Hepatocyte (in vitro differentiated cells): ENCODE results near the gene CHRNB1. TPM values are rescaled to one million over a fixed set of nuclear protein-coding genes. Genes with fewer than 3 reads are reported as not detected.

Experiments used
- DNase-seq: peaks from one replicate; pipeline ENCODE4 v3.0.0-alpha.2; 2016; ENCODE audit warnings: low spot score
- H2AFZ ChIP-seq: fragments of 200-600 bp; sonication (generic); 2 replicates; pipeline ENCODE4 v1.6.0; 2016; ENCODE audit warnings: antibody characterized with exemption, mild to moderate bottlenecking
- H3K27ac ChIP-seq: fragments of 200-600 bp; sonication (generic); 2 replicates; pipeline ENCODE4 v1.5.1; 2016; ENCODE audit warnings: mild to moderate bottlenecking
- H3K27me3 ChIP-seq: fragments of 200-600 bp; sonication (generic); 2 replicates; pipeline ENCODE4 v1.6.1; 2016
- H3K36me3 ChIP-seq: fragments of 200-600 bp; sonication (generic); replicated peaks from 2 replicates; pipeline ENCODE4 v1.5.1; 2016; ENCODE audit warnings: low read depth; ENCODE audit not compliant: insufficient read depth
- H3K4me1 ChIP-seq: fragments of 200-600 bp; sonication (generic); 2 replicates; pipeline ENCODE4 v1.5.1; 2016; ENCODE audit warnings: mild to moderate bottlenecking, moderate library complexity; ENCODE audit not compliant: insufficient read depth
- H3K4me2 ChIP-seq: fragments of 200-600 bp; sonication (generic); 2 replicates; pipeline ENCODE4 v1.6.0; 2016
- H3K4me3 ChIP-seq: fragments of 200-600 bp; sonication (generic); 2 replicates; pipeline ENCODE4 v1.5.1; 2016; ENCODE audit warnings: mild to moderate bottlenecking
- H3K79me2 ChIP-seq: fragments of 200-600 bp; sonication (generic); 2 replicates; pipeline ENCODE4 v1.6.0; 2017; ENCODE audit warnings: mild to moderate bottlenecking
- H3K9me2 ChIP-seq: fragments of 200-600 bp; sonication (generic); replicated peaks from 2 replicates; pipeline ENCODE4 v1.6.0; 2017; ENCODE audit warnings: mild to moderate bottlenecking; ENCODE audit not compliant: insufficient read depth
- H3K9me3 ChIP-seq: fragments of 200-600 bp; sonication (generic); 2 replicates; pipeline ENCODE4 v1.5.1; 2016; ENCODE audit warnings: low read depth, mild to moderate bottlenecking
- H4K20me1 ChIP-seq: fragments of 200-600 bp; sonication (generic); 2 replicates; pipeline ENCODE4 v1.6.0; 2016; ENCODE audit warnings: mild to moderate bottlenecking; ENCODE audit not compliant: insufficient read depth, poor library complexity, severe bottlenecking
- CTCF ChIP-seq: fragments of 200-600 bp; sonication (generic); IDR thresholded peaks from 2 replicates; pipeline ENCODE4 v1.5.1; 2016; ENCODE audit warnings: antibody characterized with exemption, mild to moderate bottlenecking; ENCODE audit not compliant: poor library complexity
- EZH2 ChIP-seq: fragments of 200-600 bp; sonication (generic); IDR thresholded peaks from 2 replicates; pipeline ENCODE4 v1.6.1; 2016; ENCODE audit warnings: antibody characterized with exemption, mild to moderate bottlenecking, borderline replicate concordance
- EZH2phosphoT487 ChIP-seq: fragments of 200-600 bp; sonication (generic); IDR thresholded peaks from one replicate; pipeline ENCODE4 v1.6.1; 2018; ENCODE audit warnings: antibody characterized with exemption, mild to moderate bottlenecking, low read depth, moderate library complexity; ENCODE audit not compliant: unreplicated experiment, severe bottlenecking
- WGBS: methylation state at CpG from one replicate; pipeline ENCODE4 v1.1.6; 2016; ENCODE audit warnings: low lambda C conversion rate; ENCODE audit errors: missing lambda C conversion rate; 5-methylcytosine and 5-hydroxymethylcytosine counted together
- polyA plus RNA-seq: library from polyadenylated mRNA; unstranded; fragments of >200 nt; fragmentation: Nextera tagmentation; extraction: Ambion mirVana; gene quantifications from 2 replicates; pipeline ENCODE4 v1.2.1, GENCODE V29; 2016
- total RNA-seq: library from RNA; depleted of rRNA; stranded (reverse); fragments of >200 nt; gene quantifications from 2 replicates; pipeline ENCODE4 v1.2.3, GENCODE V29; 2014

Gene CHRNB1
- total and polyA plus RNA-seq, 2 experiments from 2014 or later, result 10.9 to 17.5 TPM

GRCh38 chr17:7445619-7445968 lies 733 bp downstream of the CHRNB1 start:
- Histone ChIP-seq H3K9me3 (no peaks in the 10 kb centered on the region), H3K79me2 (no peaks in the 10 kb centered on the region), H3K27ac (peak overlapping the region; percentile 80), H3K36me3 (no peaks in the 10 kb centered on the region), H3K9me2 (no peaks in the 10 kb centered on the region), H3K4me1 (peaks cover 10% of the 10 kb centered on the region), H3K4me3 (peak overlapping the region; percentile 55), H3K4me2 (peak overlapping the region; percentile 95), H2AFZ (peak overlapping the region; percentile 93), H4K20me1 (no peaks in the 10 kb centered on the region), H3K27me3 (peaks cover 7% of the 10 kb centered on the region)
- no peak for TF ChIP-seq EZH2phosphoT487
- no peak for TF ChIP-seq EZH2
- TF ChIP-seq CTCF, result no peak
- WGBS, result 0% methylated on average over 4 of the region's 16 CpGs
- DNase-seq, result peak; percentile 71

- H3K9me2 ChIP-seq, result no peaks in the 10 kb centered on the region
- DNase-seq, result no peak
- no peak overlapping the region for H3K27ac ChIP-seq
- TF ChIP-seq CTCF, result no peak
- no peak for TF ChIP-seq EZH2
- TF ChIP-seq EZH2phosphoT487, result no peak
- no peak overlapping the region for H3K4me2 ChIP-seq
- H3K4me3 ChIP-seq, result no peak overlapping the region
- H2AFZ ChIP-seq, result no peak overlapping the region
- H3K9me3 ChIP-seq, result no peaks in the 10 kb centered on the region
- 94% methylated on average over 7 of the region's 7 CpGs for WGBS
- no peaks in the 10 kb centered on the region for H3K27me3 ChIP-seq
- H4K20me1 ChIP-seq, result no peaks in the 10 kb centered on the region
- no peaks in the 10 kb centered on the region for H3K36me3 ChIP-seq
- no peaks in the 10 kb centered on the region for H3K79me2 ChIP-seq
- peaks cover 3% of the 10 kb centered on the region for H3K4me1 ChIP-seq
These were observed 3.6 kb downstream of the CHRNB1 start for GRCh38 chr17:7448461-7448860.

GRCh38 chr17:7459961-7460545 lies 15.2 kb downstream of the CHRNB1 start:
- TF ChIP-seq EZH2phosphoT487 (no peak), EZH2 (no peak), CTCF (no peak)
- Histone ChIP-seq H3K9me2 (no peaks in the 10 kb centered on the region), H3K27ac (no peak overlapping the region), H3K4me3 (no peak overlapping the region), H3K79me2 (no peaks in the 10 kb centered on the region), H2AFZ (no peak overlapping the region), H4K20me1 (no peaks in the 10 kb centered on the region), H3K9me3 (no peaks in the 10 kb centered on the region), H3K27me3 (no peaks in the 10 kb centered on the region), H3K4me2 (no peak overlapping the region), H3K36me3 (no peaks in the 10 kb centered on the region), H3K4me1 (no peaks in the 10 kb centered on the region)
- DNase-seq, result no peak
- 90% methylated on average over 3 of the region's 3 CpGs for WGBS
